Stimulated activated CD4-positive, alpha-beta T cell treated with anti-CD3 and anti-CD28 coated beads, Interleukin-2, amount 100 ng/mL, for 4 hours (primary cell): ENCODE measurements around the gene ARRB1.
"Not testable (repeated sequence)": the region's sequence is repeated elsewhere in the genome, so short reads cannot be mapped to it uniquely, and the experiment has no call there.

ENCODE experiments used
- DNase-seq: peaks from one replicate; pipeline ENCODE4 v3.0.0-alpha.2; 2020; ENCODE audit warnings: low read depth

ARRB1 gene

GRCh38 chr11:75298976-75299260 lies 52.5 kb downstream of the ARRB1 start:
- no peak for DNase-seq

GRCh38 chr11:75298191-75298975 lies 53.1 kb downstream of the ARRB1 start:
- DNase-seq = no peak

DNA sequence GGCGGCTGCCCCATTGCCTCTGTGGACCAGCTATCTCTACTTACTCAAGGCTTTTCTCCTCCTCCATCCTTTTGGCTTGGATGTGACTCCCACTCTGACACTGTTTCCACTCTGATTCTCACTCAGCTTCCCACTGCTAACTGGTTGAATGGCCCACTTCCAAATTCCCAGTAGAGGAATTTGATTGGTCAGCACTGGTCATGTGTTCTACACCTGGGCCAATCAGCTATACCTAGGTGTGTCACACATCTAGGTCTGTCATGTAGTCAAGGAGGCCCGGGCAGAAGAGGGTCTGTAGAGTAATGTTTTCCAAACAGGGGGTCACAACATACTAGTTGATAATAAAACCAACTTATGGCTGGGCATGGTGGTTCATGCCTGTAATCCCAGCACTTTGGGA lies 57.6 kb downstream of the ARRB1 start:
- DNase-seq = no peak

GRCh38 chr11:75292943-75293342 lies 58.5 kb downstream of the ARRB1 start:
- no peak for DNase-seq

GRCh38 chr11:75291741-75292140 lies 59.7 kb downstream of the ARRB1 start:
- DNase-seq = no peak

GRCh38 chr11:75289919-75290318 lies 61.5 kb downstream of the ARRB1 start:
- no peak for DNase-seq

GRCh38 chr11:75289511-75289760 lies 62.0 kb downstream of the ARRB1 start:
- DNase-seq = no peak

DNA sequence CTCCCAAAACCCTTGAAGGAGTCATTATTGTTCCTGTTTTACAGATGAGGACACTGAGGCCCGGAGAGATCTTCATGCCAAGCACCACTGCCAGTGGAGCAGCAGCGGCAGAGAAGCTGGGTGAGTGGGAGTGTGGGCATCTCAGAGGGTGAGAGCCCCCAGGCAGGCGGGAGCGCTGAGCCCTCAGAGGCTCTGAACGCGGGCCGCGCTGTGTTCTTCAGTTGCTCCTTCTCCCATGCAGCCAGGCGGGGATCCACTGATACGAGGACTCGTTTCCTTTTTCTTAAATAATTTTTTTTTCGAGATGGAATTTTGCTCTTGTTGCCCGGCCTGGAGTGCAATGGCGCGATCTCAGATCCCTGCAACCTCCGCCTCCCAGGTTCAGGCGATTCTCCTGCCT lies 63.9 kb downstream of the ARRB1 start:
- no peak for DNase-seq

DNA sequence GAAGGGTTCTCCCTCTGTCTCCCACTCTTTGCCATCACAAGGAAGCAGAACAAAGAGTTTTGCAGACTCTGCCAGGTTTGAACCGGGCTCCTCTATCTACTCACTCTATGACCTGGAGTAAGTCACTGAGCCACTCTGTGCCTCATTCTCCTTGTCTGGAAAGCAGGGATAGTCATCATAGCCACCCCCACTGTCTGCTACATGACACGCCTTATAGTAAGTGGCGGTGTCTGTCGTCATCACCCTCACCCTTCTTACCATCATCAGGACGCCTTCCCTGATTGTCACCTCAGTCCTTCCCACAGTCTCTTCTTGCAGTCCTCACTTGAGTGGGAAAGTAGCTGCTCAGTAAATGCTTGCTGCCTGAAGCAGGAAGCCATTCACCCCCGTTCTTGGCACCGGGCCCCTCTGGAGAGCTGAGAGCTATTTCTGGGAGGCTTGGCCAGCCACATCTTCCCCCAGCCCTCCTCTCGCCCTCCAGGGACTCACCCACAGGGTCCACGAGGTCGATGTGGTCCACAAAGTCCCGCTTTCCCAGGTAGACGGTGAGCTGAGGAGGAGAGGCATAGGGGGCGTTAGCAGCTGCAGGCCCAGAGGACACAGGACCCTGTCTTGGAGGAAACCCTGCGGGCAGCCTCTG lies 64.5 kb downstream of the ARRB1 start:
- DNase-seq = no peak

DNA sequence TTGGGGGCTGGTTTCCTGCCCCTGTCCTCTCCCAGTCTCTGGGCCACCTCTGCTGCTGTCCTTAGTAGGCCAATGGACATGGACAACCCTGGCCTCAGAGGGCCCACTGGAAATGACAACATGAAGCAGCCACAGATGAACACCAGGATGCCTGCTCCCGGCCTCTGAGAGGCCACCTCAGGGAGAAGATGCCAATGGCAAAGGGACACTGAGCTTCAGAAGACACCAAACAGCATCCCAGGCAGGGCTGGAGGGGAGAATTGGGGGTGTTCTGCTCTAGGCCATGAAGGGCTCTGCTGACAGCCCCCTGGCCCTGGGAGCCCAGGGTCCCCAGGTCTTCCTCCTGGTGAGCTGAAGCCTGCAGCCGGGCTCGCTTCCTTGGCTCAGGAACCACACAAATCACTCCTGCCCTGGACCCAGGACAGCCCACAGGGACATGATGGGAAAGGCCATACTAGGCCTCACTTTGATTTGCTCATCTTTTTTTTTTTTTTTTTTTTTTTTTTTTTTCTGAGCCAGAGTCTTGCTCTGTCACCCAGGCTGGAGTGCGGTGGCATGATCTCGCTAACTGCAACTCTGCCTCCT lies 65.6 kb downstream of the ARRB1 start:
- DNase-seq = no peak

- no peak for DNase-seq
Measured at GRCh38 chr11:75283391-75283931, 68.0 kb downstream of the ARRB1 start.

GRCh38 chr11:75281469-75282095 lies 69.9 kb downstream of the ARRB1 start:
- no peak for DNase-seq

- no peak for DNase-seq
Measured at GRCh38 chr11:75280770-75281468, 70.5 kb downstream of the ARRB1 start.

- DNase-seq = peak; percentile 64
Measured at GRCh38 chr11:75280227-75280701, 71.2 kb downstream of the ARRB1 start.

- DNase-seq = no peak
Measured at GRCh38 chr11:75279273-75279672, 72.2 kb downstream of the ARRB1 start.

GRCh38 chr11:75277991-75278790 lies 73.3 kb downstream of the ARRB1 start:
- no peak for DNase-seq

- no peak for DNase-seq
Measured at GRCh38 chr11:75277211-75277805, 74.2 kb downstream of the ARRB1 start.

- DNase-seq = no peak
Measured at GRCh38 chr11:75276686-75277085, 74.8 kb downstream of the ARRB1 start.

DNA sequence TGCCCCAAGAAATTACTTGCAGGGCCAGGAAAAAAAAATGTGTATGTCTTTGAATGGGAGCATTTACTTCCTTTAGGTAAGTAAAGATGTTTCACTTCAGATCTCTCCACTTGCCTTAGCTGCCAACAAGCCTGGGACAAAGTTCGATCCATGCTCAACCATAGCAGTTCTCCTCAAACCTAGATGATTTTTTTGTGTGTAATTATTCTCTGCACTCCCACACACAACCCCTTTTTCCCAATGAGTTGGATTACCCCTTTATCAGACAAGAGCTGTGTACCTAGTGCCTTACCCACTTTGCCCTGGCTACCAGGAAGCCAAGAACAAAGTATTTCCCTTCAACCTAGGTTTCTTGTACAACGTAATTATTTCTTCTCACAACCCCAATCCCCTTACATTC lies 75.3 kb downstream of the ARRB1 start:
- no peak for DNase-seq

GRCh38 chr11:75275581-75275980 lies 75.9 kb downstream of the ARRB1 start:
- peak; percentile 53 for DNase-seq

GRCh38 chr11:75274716-75275115 lies 76.7 kb downstream of the ARRB1 start:
- DNase-seq = not testable (repeated sequence)
